LoVo (cell line): ENCODE results near the gene PTPRD.
A peak's percentile ranks its signal among the peaks of the same experiment; 100 is the strongest.

Experiments used
- DNase-seq: peaks from one replicate; pipeline ENCODE4 v3.0.0-alpha.2; 2016; ENCODE audit warnings: low spot score

The PTPRD gene

GRCh38 chr9:8903077-8903476, 1709.7 kb downstream of the PTPRD start:
- DNase-seq: no peak

DNA sequence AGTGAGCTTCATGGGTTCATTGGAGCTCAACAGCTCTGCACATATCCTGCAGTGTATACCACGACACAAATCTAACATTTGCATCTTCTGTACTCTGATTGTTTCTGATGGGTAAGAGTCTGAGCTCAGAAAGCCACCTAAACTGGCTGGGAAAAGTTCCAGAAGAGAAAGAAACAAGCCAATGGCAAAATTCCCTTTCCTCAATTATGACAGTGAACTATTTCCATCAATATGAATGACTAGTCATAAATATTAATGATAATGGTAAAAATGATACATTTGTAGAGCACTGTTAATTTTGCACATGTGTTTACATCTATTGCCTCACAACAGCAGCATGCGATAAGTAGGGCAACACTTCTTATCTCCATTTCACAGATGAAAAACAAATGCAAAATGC, 1711.7 kb downstream of the PTPRD start:
- no peak for DNase-seq

DNA sequence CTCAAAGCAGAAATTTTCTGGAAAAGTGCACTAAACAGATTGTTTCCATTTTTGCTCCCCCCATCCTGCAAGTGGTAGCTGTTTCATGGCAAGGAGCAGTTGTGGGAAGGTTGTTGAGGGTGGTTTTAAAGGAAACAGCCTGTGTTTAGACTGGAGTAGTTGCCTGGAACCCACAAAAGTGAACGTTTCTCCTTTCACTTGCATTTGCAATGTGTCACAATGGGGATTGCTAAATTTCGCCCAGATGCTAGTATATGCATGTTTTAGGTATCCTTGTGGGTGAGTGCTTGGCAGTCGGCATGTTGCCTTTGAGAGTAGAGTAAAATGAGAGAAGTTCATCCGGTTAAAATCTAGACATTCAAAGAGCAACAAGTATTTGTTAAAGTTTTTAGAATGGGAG, 1713.3 kb downstream of the PTPRD start:
- DNase-seq: no peak

DNA sequence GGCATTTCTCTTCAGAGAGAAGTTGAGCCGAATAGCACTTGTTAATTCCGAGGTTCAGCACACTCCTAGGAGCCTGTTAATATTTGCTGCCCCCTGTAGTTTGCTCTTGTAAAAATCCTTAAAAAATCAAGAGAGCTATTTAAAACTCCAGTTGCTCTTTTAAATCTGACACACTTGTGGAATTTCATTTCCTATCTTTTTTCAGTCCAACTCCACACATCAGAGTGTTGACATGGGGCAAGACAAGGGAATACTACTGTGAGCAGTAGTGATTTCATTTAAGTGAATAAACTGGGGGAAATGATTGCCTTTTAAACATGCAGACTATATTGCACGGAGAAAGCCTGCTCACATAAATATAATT, 1717.0 kb downstream of the PTPRD start:
- DNase-seq: peak; percentile 22

GRCh38 chr9:8895106-8895860, 1717.5 kb downstream of the PTPRD start:
- no peak for DNase-seq

DNA sequence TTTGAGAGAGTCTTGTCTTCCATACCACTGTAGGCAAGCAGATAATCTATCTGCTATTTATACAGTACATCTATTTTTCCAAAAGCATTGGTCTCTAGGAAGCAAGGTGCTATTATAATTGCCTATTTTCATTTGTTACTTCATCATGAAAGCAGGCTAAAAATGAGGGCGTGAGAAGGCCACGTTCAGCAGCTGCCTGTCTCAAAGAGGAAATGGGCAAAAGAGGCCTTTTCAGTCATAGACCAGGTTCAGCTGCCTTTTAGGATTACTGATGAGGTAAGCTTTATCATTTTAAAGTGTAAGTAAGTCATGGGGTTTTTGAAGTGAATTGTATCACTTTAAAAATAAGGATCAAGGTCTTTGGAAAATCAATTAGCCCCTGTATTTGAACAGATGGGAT, 1722.1 kb downstream of the PTPRD start:
- no peak for DNase-seq

DNA sequence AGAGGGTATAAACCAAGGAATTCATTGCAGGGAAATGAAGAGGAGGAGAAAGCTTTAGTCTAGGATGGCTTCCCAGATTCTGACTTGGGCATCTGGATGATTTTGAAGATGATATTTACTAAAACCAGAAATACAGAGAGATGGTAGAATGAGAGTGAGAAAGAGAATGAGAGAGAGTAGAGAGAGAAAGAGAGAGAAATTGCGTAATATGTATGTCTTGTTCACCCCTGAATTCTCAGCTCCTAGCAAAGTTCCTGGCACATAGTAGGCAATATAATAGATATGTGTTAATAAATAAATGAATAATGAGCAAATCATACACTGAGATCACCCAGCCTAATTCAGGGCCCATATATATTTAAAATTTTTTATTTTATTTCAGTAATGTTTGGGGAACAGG, 1723.7 kb downstream of the PTPRD start:
- no peak for DNase-seq

DNA sequence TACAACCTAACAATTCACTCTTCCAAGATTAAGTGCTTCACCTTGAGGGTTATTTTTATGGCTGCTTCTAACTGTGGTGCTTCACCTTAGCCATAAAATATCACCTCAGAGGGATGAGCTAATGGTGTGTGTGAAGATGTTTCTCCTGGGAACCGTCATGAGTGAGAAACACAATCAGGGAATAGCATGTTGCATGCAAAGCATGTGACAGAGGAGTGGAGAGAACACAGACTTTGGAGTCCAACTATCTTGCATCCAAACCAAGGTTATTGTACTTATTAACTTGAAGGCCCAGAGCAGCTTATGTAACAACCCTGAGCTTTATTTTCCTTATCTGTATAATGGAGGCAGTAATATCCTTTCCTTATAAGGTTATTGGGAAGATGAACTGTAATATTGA, 1724.2 kb downstream of the PTPRD start:
- DNase-seq: no peak

DNA sequence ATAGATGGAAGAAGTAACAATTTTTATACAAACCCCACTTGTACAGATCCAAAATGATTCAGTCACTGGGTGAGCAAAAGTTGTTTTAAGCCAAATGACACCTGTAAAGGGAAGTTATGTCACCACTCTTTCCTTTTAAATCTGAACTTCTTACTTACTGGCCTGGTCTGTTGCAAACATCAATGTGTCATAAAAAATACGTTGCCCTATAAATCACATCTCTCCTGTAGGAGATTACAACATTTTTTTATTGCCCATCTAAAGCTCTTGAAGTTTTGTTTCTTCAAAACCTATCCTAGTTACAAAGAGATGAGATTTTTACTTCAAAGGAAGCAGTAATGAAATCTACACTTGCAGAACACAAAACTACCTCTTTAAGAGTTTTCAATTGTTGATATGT, 1725.4 kb downstream of the PTPRD start:
- no peak for DNase-seq

DNA sequence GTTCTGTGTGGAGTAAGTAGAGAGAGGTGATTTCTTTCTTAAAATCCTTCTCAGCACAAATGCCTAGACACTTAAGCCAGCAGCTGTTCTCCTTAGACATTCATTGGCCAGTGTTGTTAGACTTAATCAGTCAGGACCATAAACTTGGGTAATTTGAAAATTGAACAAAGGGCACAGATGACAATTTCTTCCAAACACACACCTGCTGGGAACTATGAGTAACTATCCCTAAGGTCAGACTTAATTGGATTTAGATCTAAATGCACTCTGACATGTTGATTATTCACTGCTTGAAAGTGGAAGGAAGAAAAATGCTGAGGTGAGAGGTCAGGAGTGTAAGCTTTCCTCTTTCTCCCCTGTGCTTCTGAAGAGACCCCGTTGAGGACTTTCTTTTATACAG, 1729.5 kb downstream of the PTPRD start:
- no peak for DNase-seq

- DNase-seq: no peak
These were observed 1732.7 kb downstream of the PTPRD start for GRCh38 chr9:8880060-8880459.

- DNase-seq: no peak
These were observed 1733.5 kb downstream of the PTPRD start for GRCh38 chr9:8879284-8879683.

- DNase-seq: no peak
These were observed 1734.9 kb downstream of the PTPRD start for GRCh38 chr9:8877753-8878494.

- no peak for DNase-seq
These were observed 1736.5 kb downstream of the PTPRD start for GRCh38 chr9:8876303-8876702.

- no peak for DNase-seq
These were observed 1738.3 kb downstream of the PTPRD start for GRCh38 chr9:8874482-8874881.

DNA sequence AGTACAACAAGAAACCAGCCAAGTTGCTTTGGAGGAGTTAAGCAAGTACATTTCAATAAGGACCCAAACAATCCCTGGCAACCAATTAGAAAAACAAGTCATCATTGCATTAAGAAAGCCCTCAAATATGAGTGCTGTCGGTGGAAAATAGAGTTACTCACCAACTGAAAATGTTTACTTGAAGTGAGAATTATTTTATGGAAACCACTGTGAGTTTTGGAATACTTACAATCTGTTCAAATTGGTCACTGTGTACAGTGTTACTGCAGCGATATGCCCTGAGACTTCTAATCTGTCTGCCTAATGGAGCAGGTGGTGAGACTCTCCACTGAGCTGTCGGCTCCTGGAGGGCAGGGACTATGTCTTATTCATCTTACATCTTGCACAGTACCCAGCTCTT, 1740.0 kb downstream of the PTPRD start:
- DNase-seq: no peak

DNA sequence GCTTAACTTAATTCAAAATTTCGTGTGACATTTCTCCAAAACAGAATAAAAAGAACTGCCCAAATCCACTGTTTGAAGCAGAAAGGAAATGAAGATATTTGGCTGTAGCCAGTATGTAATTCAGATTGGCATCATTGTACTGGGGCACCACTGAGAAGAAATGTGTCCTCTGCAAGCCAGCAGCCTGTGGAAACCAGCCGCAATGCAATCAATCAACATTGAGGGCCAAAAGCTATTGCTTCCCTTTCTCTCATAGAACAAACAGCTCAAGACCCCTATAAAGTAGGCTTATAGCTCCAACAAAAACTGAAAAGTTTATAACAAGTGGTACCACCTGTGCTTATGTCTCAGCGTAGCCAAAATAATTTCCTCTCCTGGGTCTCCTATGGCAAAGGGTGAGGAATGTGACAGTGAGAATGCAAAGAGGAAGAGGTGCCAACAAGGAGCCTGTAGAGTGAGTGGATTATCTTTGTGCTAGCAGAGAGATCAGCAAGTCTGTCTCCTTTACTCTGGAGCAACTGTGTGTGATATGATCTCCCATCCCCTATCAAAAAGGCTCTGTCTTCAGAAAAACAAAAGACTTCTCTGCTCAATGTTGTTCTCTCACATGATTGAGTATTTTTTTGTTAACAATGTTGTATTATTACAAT, 1740.9 kb downstream of the PTPRD start:
- DNase-seq: no peak

DNA sequence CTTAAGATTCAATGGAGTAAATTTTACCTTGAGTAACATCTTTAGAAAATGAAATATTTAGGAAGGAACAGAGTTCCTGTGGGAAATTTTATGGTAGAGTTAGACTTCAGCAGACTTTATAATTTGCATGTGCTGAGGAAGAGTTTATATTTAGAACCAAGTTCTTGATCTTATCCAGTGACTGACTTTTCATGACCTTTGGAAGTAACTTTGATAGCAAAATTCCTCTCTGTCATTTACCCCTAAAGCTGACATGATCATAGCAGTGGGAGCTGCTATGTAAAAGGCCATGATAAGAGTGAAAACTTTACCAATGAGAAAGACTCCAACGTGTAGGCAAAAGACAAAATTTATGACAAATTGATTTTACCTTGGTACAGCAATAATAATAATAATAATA, 1741.4 kb downstream of the PTPRD start:
- DNase-seq: no peak

- no peak for DNase-seq
These were observed 1743.0 kb downstream of the PTPRD start for GRCh38 chr9:8869812-8870211.

- no peak for DNase-seq
These were observed 1744.2 kb downstream of the PTPRD start for GRCh38 chr9:8868632-8869031.

GRCh38 chr9:8867148-8867547, 1745.7 kb downstream of the PTPRD start:
- DNase-seq: no peak

GRCh38 chr9:8864545-8864896, 1748.3 kb downstream of the PTPRD start:
- DNase-seq: no peak

GRCh38 chr9:8863886-8864544, 1748.8 kb downstream of the PTPRD start:
- no peak for DNase-seq
